Measurements from ENCODE around the gene POU3F3. TPM values are rescaled to one million over a fixed set of nuclear protein-coding genes. Genes with fewer than 3 reads are reported as not detected.

Gene POU3F3
- polyA plus RNA-seq, 1 donor, result not detected

GRCh38 chr2:104847586-104848160, 6.2 kb upstream of the POU3F3 start:
- no peak for DNase-seq

GRCh38 chr2:104848526-104848925, 5.4 kb upstream of the POU3F3 start:
- DNase-seq, result no peak

- no peak for DNase-seq
Observed at GRCh38 chr2:104849101-104849500, 4.8 kb upstream of the POU3F3 start.

GRCh38 chr2:104849618-104850141, 4.2 kb upstream of the POU3F3 start:
- peak; percentile 63 for DNase-seq

GRCh38 chr2:104850361-104851290, 3.3 kb upstream of the POU3F3 start:
- no peak for DNase-seq

GRCh38 chr2:104851291-104852089, 2.4 kb upstream of the POU3F3 start:
- no peak for DNase-seq

GRCh38 chr2:104852090-104852666, 1.7 kb upstream of the POU3F3 start:
- DNase-seq, result no peak

GRCh38 chr2:104854498-104855220, 744 bp downstream of the POU3F3 start:
- DNase-seq, result no peak

GRCh38 chr2:104855221-104856085, 1.5 kb downstream of the POU3F3 start:
- DNase-seq, result no peak

- no peak for DNase-seq
Observed at GRCh38 chr2:104856086-104856972, 2.4 kb downstream of the POU3F3 start.

- no peak for DNase-seq
Observed at GRCh38 chr2:104856973-104857261, 3.0 kb downstream of the POU3F3 start.

GRCh38 chr2:104857262-104858005, 3.5 kb downstream of the POU3F3 start:
- DNase-seq, result no peak

GRCh38 chr2:104858006-104858978, 4.4 kb downstream of the POU3F3 start:
- no peak for DNase-seq

- DNase-seq, result no peak
Observed at GRCh38 chr2:104859291-104859765, 5.4 kb downstream of the POU3F3 start.

- no peak for DNase-seq
Observed at GRCh38 chr2:104859766-104860450, 6.0 kb downstream of the POU3F3 start.

- no peak for DNase-seq
Observed at GRCh38 chr2:104860451-104860790, 6.5 kb downstream of the POU3F3 start.

- DNase-seq, result no peak
Observed at GRCh38 chr2:104861351-104862057, 7.6 kb downstream of the POU3F3 start.
